Peyer's patch (tissue), 4 donors: ENCODE data around the gene USP34. TPM values are rescaled to one million over a fixed set of nuclear protein-coding genes. Genes with fewer than 3 reads are reported as not detected.

ENCODE experiments used
- DNase-seq, 3 donors: peaks; one replicate each; pipeline ENCODE4 v3.0.0-alpha.2; 2017 to 2019
- H3K27ac ChIP-seq, 4 donors: fragments of 200-600 bp; sonication (generic); one replicate each; pipeline ENCODE4 v1.5.1; 2016 to 2019
- H3K27me3 ChIP-seq, 2 donors: fragments of 200-600 bp; sonication (generic); one replicate each; pipeline ENCODE4 v1.5.1; 2019
- H3K36me3 ChIP-seq, 3 donors: fragments of 200-600 bp; sonication (generic); one replicate each; pipeline ENCODE4 v1.5.1; 2016 to 2019
- H3K4me1 ChIP-seq, 4 donors: fragments of 200-600 bp; sonication (generic); one replicate each; pipeline ENCODE4 v1.5.1; 2016 to 2019
- H3K4me3 ChIP-seq, 4 donors: fragments of 200-600 bp; sonication (generic); 1 replicate in 3 of 4; 2 replicates in 1 of 4; pipeline ENCODE4 v1.5.1; 2016 to 2019; ENCODE audit warnings: mild to moderate bottlenecking in 1 of 4
- H3K9me3 ChIP-seq, 4 donors: fragments of 200-600 bp; sonication (generic); one replicate each; pipeline ENCODE4 v1.5.1; 2016 to 2019; ENCODE audit warnings: mild to moderate bottlenecking in 1 of 4
- CTCF ChIP-seq, 6 experiments: fragments of 450-650 bp in 4 of 6; fragments of 200-600 bp in 2 of 6; sonication (generic) in 1 of 6; IDR thresholded peaks; one replicate each; pipeline ENCODE4 v1.5.1; 2017 to 2019; ENCODE audit warnings: antibody characterized with exemption in 6 of 6, mild to moderate bottlenecking in 3 of 6, moderate library complexity in 1 of 6
- POLR2A ChIP-seq, 2 donors: fragments of 450-650 bp; IDR thresholded peaks; one replicate each; pipeline ENCODE4 v1.5.1; 2017; ENCODE audit warnings: antibody characterized with exemption in 2 of 2, mild to moderate bottlenecking in 2 of 2, moderate library complexity in 2 of 2
- total RNA-seq, 4 donors: library from RNA; depleted of rRNA; stranded (reverse); fragments of >200 nt; gene quantifications; one replicate each; pipeline ENCODE4 v1.1.0, GENCODE V29; 2016

The USP34 gene
- total RNA-seq, 4 donors from 2014 or later, result 148 to 201 (median 172) TPM

- Histone ChIP-seq H3K4me1 (no peaks in the 10 kb centered on the region), H3K27ac (no peak overlapping the region), H3K36me3 (peaks cover 0 to 37% (median 0%) of the 10 kb centered on the region in 3 donors), H3K27me3 (no peaks in the 10 kb centered on the region), H3K9me3 (no peaks in the 10 kb centered on the region), H3K4me3 (no peak overlapping the region)
- DNase-seq, result no peak
- TF ChIP-seq POLR2A (IDR thresholded peaks at IDR 0.05) (no peak), CTCF (IDR thresholded peaks at IDR 0.05) (no peak)
Observed at GRCh38 chr2:61249521-61250071, 221.3 kb downstream of the USP34 start.

GRCh38 chr2:61247204-61247812, 223.6 kb downstream of the USP34 start:
- H3K36me3 ChIP-seq, result peaks cover 0 to 57% (median 0%) of the 10 kb centered on the region in 3 donors
- H3K27me3 ChIP-seq, result no peaks in the 10 kb centered on the region
- no peaks in the 10 kb centered on the region for H3K9me3 ChIP-seq
- H3K27ac ChIP-seq, result no peak overlapping the region
- no peak for TF ChIP-seq CTCF (IDR thresholded peaks at IDR 0.05)
- no peak for TF ChIP-seq POLR2A (IDR thresholded peaks at IDR 0.05)
- no peak overlapping the region for H3K4me3 ChIP-seq
- DNase-seq, result no peak
- H3K4me1 ChIP-seq, result no peaks in the 10 kb centered on the region

- H3K36me3 ChIP-seq, result peaks cover 0 to 68% (median 0%) of the 10 kb centered on the region in 3 donors
- no peak for TF ChIP-seq CTCF (IDR thresholded peaks at IDR 0.05)
- no peak for TF ChIP-seq POLR2A (IDR thresholded peaks at IDR 0.05)
- no peak overlapping the region for H3K4me3 ChIP-seq
- no peaks in the 10 kb centered on the region for H3K4me1 ChIP-seq
- no peaks in the 10 kb centered on the region for H3K27me3 ChIP-seq
- H3K9me3 ChIP-seq, result no peaks in the 10 kb centered on the region
- H3K27ac ChIP-seq, result no peak overlapping the region
- no peak for DNase-seq
Observed at GRCh38 chr2:61244694-61245093, 226.2 kb downstream of the USP34 start.

- no peak for DNase-seq
- no peaks in the 10 kb centered on the region for H3K9me3 ChIP-seq
- H3K4me3 ChIP-seq, result no peak overlapping the region
- H3K27me3 ChIP-seq, result no peaks in the 10 kb centered on the region
- TF ChIP-seq CTCF (IDR thresholded peaks at IDR 0.05), result no peak
- no peak for TF ChIP-seq POLR2A (IDR thresholded peaks at IDR 0.05)
- H3K36me3 ChIP-seq, result peaks cover 0 to 52% (median 0%) of the 10 kb centered on the region in 3 donors
- no peak overlapping the region for H3K27ac ChIP-seq
- H3K4me1 ChIP-seq, result no peaks in the 10 kb centered on the region
Observed at GRCh38 chr2:61241266-61241665, 229.6 kb downstream of the USP34 start.

- TF ChIP-seq CTCF (IDR thresholded peaks at IDR 0.05) (no peak), POLR2A (IDR thresholded peaks at IDR 0.05) (no peak)
- Histone ChIP-seq H3K27ac (no peak overlapping the region), H3K36me3 (peaks cover 0 to 54% (median 0%) of the 10 kb centered on the region in 3 donors)
Observed at GRCh38 chr2:61238219-61239012, 232.5 kb downstream of the USP34 start.

More at GRCh38 chr2:61238219-61239012, 232.5 kb downstream of the USP34 start:
- H3K4me1 ChIP-seq, result no peaks in the 10 kb centered on the region
- no peaks in the 10 kb centered on the region for H3K9me3 ChIP-seq
- H3K4me3 ChIP-seq, result no peak overlapping the region
- H3K27me3 ChIP-seq, result no peaks in the 10 kb centered on the region
- no peak for DNase-seq
